ENCODE measurements around the gene DBH. TPM values are rescaled to one million over a fixed set of nuclear protein-coding genes. Genes with fewer than 3 reads are reported as not detected.

DBH gene
- total RNA-seq, 1 donor from 2014 or later, result 1.8 TPM

- Mint-ChIP-seq H3K4me3 (ENCODE audit: unreplicated experiment) (no peak overlapping the region), H3K27ac (ENCODE audit: unreplicated experiment) (no peak overlapping the region), H3K4me1 (ENCODE audit: low read depth, unreplicated experiment) (peaks cover 11% of the 10 kb centered on the region), H3K9me3 (ENCODE audit: unreplicated experiment) (peaks cover 14% of the 10 kb centered on the region), H3K27me3 (ENCODE audit: unreplicated experiment) (peaks cover 16% of the 10 kb centered on the region), H3K36me3 (ENCODE audit: unreplicated experiment) (peaks cover 23% of the 10 kb centered on the region)
- TF ChIP-seq, protein P1, sequence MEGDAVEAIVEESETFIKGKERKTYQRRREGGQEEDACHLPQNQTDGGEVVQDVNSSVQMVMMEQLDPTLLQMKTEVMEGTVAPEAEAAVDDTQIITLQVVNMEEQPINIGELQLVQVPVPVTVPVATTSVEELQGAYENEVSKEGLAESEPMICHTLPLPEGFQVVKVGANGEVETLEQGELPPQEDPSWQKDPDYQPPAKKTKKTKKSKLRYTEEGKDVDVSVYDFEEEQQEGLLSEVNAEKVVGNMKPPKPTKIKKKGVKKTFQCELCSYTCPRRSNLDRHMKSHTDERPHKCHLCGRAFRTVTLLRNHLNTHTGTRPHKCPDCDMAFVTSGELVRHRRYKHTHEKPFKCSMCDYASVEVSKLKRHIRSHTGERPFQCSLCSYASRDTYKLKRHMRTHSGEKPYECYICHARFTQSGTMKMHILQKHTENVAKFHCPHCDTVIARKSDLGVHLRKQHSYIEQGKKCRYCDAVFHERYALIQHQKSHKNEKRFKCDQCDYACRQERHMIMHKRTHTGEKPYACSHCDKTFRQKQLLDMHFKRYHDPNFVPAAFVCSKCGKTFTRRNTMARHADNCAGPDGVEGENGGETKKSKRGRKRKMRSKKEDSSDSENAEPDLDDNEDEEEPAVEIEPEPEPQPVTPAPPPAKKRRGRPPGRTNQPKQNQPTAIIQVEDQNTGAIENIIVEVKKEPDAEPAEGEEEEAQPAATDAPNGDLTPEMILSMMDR (IDR thresholded peaks at IDR 0.05; ENCODE audit: partially characterized antibody, unreplicated experiment), result no peak
- DNase-seq, result no peak
Measured at GRCh38 chr9:133599470-133600173, 36.5 kb upstream of the DBH start.

GRCh38 chr9:133600739-133601138 is 35.4 kb upstream of the DBH start:
- peaks cover 20% of the 10 kb centered on the region for H3K36me3 Mint-ChIP-seq (ENCODE audit: unreplicated experiment)
- H3K4me1 Mint-ChIP-seq (ENCODE audit: low read depth, unreplicated experiment), result peaks cover 11% of the 10 kb centered on the region
- H3K27ac Mint-ChIP-seq (ENCODE audit: unreplicated experiment), result no peak overlapping the region
- DNase-seq, result no peak
- peaks cover 12% of the 10 kb centered on the region for H3K27me3 Mint-ChIP-seq (ENCODE audit: unreplicated experiment)
- H3K9me3 Mint-ChIP-seq (ENCODE audit: unreplicated experiment), result peaks cover 12% of the 10 kb centered on the region
- no peak overlapping the region for H3K4me3 Mint-ChIP-seq (ENCODE audit: unreplicated experiment)
- TF ChIP-seq, protein P1 (IDR thresholded peaks at IDR 0.05; ENCODE audit: partially characterized antibody, unreplicated experiment), result no peak

DNA sequence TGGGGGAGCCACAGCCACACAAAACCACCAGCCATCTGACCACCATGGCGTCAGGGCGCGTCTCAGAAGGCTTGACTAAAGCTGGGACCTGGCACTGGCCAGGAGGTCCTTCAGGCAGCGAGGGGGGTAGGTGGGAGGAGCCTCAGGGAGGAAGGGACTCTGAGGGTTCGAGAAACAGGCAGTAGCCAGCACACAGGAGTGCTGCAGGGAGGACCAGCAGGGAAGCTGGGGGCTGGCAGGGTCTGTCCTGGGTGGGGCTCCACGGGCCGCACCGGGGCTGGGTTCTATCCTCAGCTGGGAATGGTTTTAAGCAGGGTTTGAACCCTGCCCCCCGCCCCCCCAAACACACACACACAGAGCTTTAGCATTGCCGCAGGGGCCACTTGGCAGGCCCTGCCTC is 34.4 kb upstream of the DBH start:
- Mint-ChIP-seq H3K36me3 (ENCODE audit: unreplicated experiment) (peaks cover 13% of the 10 kb centered on the region), H3K4me3 (ENCODE audit: unreplicated experiment) (no peak overlapping the region), H3K27me3 (ENCODE audit: unreplicated experiment) (peaks cover 10% of the 10 kb centered on the region), H3K27ac (ENCODE audit: unreplicated experiment) (no peak overlapping the region), H3K9me3 (ENCODE audit: unreplicated experiment) (peaks cover 10% of the 10 kb centered on the region), H3K4me1 (ENCODE audit: low read depth, unreplicated experiment) (peaks cover 15% of the 10 kb centered on the region)
- TF ChIP-seq, protein P1 (IDR thresholded peaks at IDR 0.05; ENCODE audit: partially characterized antibody, unreplicated experiment), result no peak
- peak; percentile 7 for DNase-seq

DNA sequence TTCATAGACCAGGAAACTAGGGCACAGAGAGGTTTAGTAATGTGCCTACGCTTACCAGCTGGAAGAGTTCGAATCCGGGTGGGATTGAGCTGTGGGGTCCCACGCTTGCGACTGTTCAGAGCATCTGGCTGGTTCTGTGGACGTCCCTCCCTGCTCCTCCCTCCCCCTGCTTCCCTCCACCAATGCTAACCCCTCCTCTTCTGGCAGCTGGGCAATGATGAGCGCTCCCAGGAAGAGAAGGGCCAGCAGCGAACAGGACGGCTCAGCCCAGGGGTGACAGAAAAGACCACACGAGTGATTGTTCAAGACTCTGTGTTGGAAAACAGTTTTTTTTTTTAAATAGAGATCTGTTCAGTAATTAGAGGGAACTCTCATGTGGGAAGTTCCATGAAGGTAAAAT is 33.9 kb upstream of the DBH start:
- no peak for DNase-seq
- Mint-ChIP-seq H3K27me3 (ENCODE audit: unreplicated experiment) (peaks cover 8% of the 10 kb centered on the region), H3K4me1 (ENCODE audit: low read depth, unreplicated experiment) (peaks cover 15% of the 10 kb centered on the region), H3K4me3 (ENCODE audit: unreplicated experiment) (no peak overlapping the region), H3K36me3 (ENCODE audit: unreplicated experiment) (peaks cover 8% of the 10 kb centered on the region), H3K9me3 (ENCODE audit: unreplicated experiment) (peaks cover 6% of the 10 kb centered on the region), H3K27ac (ENCODE audit: unreplicated experiment) (no peak overlapping the region)
- TF ChIP-seq, protein P1 (IDR thresholded peaks at IDR 0.05; ENCODE audit: partially characterized antibody, unreplicated experiment), result no peak

GRCh38 chr9:133603135-133603927 is 32.8 kb upstream of the DBH start:
- Mint-ChIP-seq H3K4me3 (ENCODE audit: unreplicated experiment) (no peak overlapping the region), H3K9me3 (ENCODE audit: unreplicated experiment) (peaks cover 1% of the 10 kb centered on the region), H3K4me1 (ENCODE audit: low read depth, unreplicated experiment) (peaks cover 15% of the 10 kb centered on the region), H3K27me3 (ENCODE audit: unreplicated experiment) (peaks cover 9% of the 10 kb centered on the region), H3K27ac (ENCODE audit: unreplicated experiment) (no peak overlapping the region), H3K36me3 (ENCODE audit: unreplicated experiment) (no peaks in the 10 kb centered on the region)
- TF ChIP-seq, protein P1 (IDR thresholded peaks at IDR 0.05; ENCODE audit: partially characterized antibody, unreplicated experiment), result no peak
- no peak for DNase-seq

Measured in glutamatergic neuron (in vitro differentiated cells).